IMR-90 (cell line): ENCODE measurements around the gene RIMS3.

Experiments used
- BHLHE40 ChIP-seq: fragments of 150-350 bp; IDR thresholded peaks from 2 replicates; pipeline ENCODE4 v1.6.1; 2016; ENCODE audit warnings: mild to moderate bottlenecking, low read depth, low read length
- CEBPB ChIP-seq: IDR thresholded peaks from 2 replicates; pipeline ENCODE4 v1.6.1; 2012; ENCODE audit warnings: low read depth, low read length, improper control_type of control experiment
- CTCF ChIP-seq: conservative IDR thresholded peaks from 2 replicates; pipeline ENCODE4 v1.5.1; 2012; ENCODE audit warnings: mild to moderate bottlenecking, low read depth, low read length, improper control_type of control experiment
- FOS ChIP-seq: fragments of 150-350 bp; IDR thresholded peaks from 2 replicates; pipeline ENCODE4 v1.6.1; 2016; ENCODE audit warnings: low read depth, low read length
- MAFK ChIP-seq: IDR thresholded peaks from 2 replicates; pipeline ENCODE4 v1.6.1; 2012; ENCODE audit warnings: low read depth, low read length, improper control_type of control experiment
- MXI1 ChIP-seq: IDR thresholded peaks from 2 replicates; pipeline ENCODE4 v1.6.1; 2012; ENCODE audit warnings: low read depth, mild to moderate bottlenecking, low read length, moderate library complexity, borderline replicate concordance
- NFE2L2 ChIP-seq: fragments of 150-350 bp; IDR thresholded peaks from 2 replicates; pipeline ENCODE4 v1.6.1; 2016; ENCODE audit warnings: low read depth, mild to moderate bottlenecking, low read length
- POLR2A ChIP-seq: IDR thresholded peaks from 2 replicates; pipeline ENCODE4 v1.6.1; 2012; ENCODE audit warnings: mild to moderate bottlenecking, low read depth, low read length
- RAD21 ChIP-seq: IDR thresholded peaks from 2 replicates; pipeline ENCODE4 v1.6.1; 2012; ENCODE audit warnings: low read length, improper control_type of control experiment
- RFX5 ChIP-seq: IDR thresholded peaks from 2 replicates; pipeline ENCODE4 v1.8.0; 2012; ENCODE audit warnings: low read depth, mild to moderate bottlenecking, low read length, moderate library complexity

- TF ChIP-seq CTCF, result no peak
- TF ChIP-seq NFE2L2, result no peak
- no peak for TF ChIP-seq MXI1
- no peak for TF ChIP-seq BHLHE40
- no peak for TF ChIP-seq FOS
- no peak for TF ChIP-seq RFX5
- no peak for TF ChIP-seq POLR2A
- no peak for TF ChIP-seq CEBPB
- TF ChIP-seq RAD21, result no peak
- no peak for TF ChIP-seq MAFK
Observed at GRCh38 chr1:40663324-40664166, 1.9 kb downstream of the RIMS3 start.
